Mesenchymal stem cell (in vitro differentiated cells and primary cell): ENCODE results near the gene IL17RA.

Source experiments
- DNase-seq: peaks from one replicate; pipeline ENCODE4 v3.0.0-alpha.2; 2013
- H2AFZ ChIP-seq: one replicate; pipeline ENCODE4 v1.6.1; 2013; ENCODE audit warnings: low read depth, mild to moderate bottlenecking, control low read depth, inconsistent platforms, low read length, moderate library complexity
- H2AK5ac ChIP-seq: 2 replicates; pipeline ENCODE4 v1.6.1; 2013; ENCODE audit warnings: low read length, moderate library complexity, mild to moderate bottlenecking, inconsistent platforms; ENCODE audit not compliant: severe bottlenecking
- H2BK120ac ChIP-seq: one replicate; pipeline ENCODE4 v1.6.1; 2013; ENCODE audit warnings: low read depth, mild to moderate bottlenecking, inconsistent platforms, low read length, moderate library complexity
- H2BK12ac ChIP-seq, 2 experiments: one replicate each; pipeline ENCODE4 v1.6.1; 2013; ENCODE audit warnings: inconsistent platforms in 2 of 2, low read length in 2 of 2, mild to moderate bottlenecking in 2 of 2, moderate library complexity in 2 of 2, control low read depth in 1 of 2
- H2BK15ac ChIP-seq: one replicate; pipeline ENCODE4 v1.6.1; 2013; ENCODE audit warnings: mild to moderate bottlenecking, low read depth, inconsistent platforms; ENCODE audit not compliant: poor library complexity, severe bottlenecking
- H2BK5ac ChIP-seq: 2 replicates; pipeline ENCODE4 v1.6.1; 2013; ENCODE audit warnings: low read depth, mild to moderate bottlenecking, low read length, control low read depth, inconsistent platforms; ENCODE audit not compliant: poor library complexity, severe bottlenecking
- H3K14ac ChIP-seq, 2 experiments: one replicate each; pipeline ENCODE4 v1.6.1; 2013; ENCODE audit warnings: inconsistent platforms in 2 of 2, low read length in 2 of 2, control low read depth in 1 of 2, mild to moderate bottlenecking in 1 of 2, moderate library complexity in 1 of 2
- H3K18ac ChIP-seq, 2 experiments: one replicate each; pipeline ENCODE4 v1.6.1; 2013; ENCODE audit warnings: inconsistent platforms in 2 of 2, low read length in 2 of 2, control low read depth in 1 of 2, low read depth in 1 of 2, mild to moderate bottlenecking in 1 of 2
- H3K23ac ChIP-seq, 2 experiments: one replicate each; pipeline ENCODE4 v1.6.1; 2013; ENCODE audit warnings: inconsistent platforms in 2 of 2, low read length in 2 of 2, mild to moderate bottlenecking in 2 of 2, moderate library complexity in 2 of 2, control low read depth in 1 of 2
- H3K27ac ChIP-seq: 2 replicates; pipeline ENCODE4 v1.5.1; 2013; ENCODE audit warnings: mild to moderate bottlenecking, moderate library complexity, low read length, control low read depth, inconsistent platforms; ENCODE audit not compliant: poor library complexity, severe bottlenecking
- H3K27me3 ChIP-seq, 2 experiments: 2 replicates each; pipeline versions ENCODE4 v1.6.1 to v1.7.0; 2013; ENCODE audit warnings: low read length in 2 of 2, mild to moderate bottlenecking in 2 of 2, moderate library complexity in 2 of 2, control low read depth in 1 of 2, inconsistent platforms in 1 of 2; ENCODE audit not compliant: control insufficient read depth in 1 of 2, insufficient read depth in 1 of 2
- H3K36me3 ChIP-seq, 2 experiments: 2 replicates each; pipeline versions ENCODE4 v1.6.1 to v1.7.0; 2013; ENCODE audit warnings: low read length in 2 of 2, control low read depth in 1 of 2, inconsistent platforms in 1 of 2, low read depth in 1 of 2, mild to moderate bottlenecking in 1 of 2; ENCODE audit not compliant: insufficient read depth in 2 of 2, control insufficient read depth in 1 of 2
- H3K4ac ChIP-seq, 2 experiments: one replicate each; pipeline ENCODE4 v1.6.1; 2013; ENCODE audit warnings: inconsistent platforms in 2 of 2, low read length in 2 of 2, mild to moderate bottlenecking in 2 of 2, moderate library complexity in 2 of 2, control low read depth in 1 of 2, low read depth in 1 of 2
- H3K4me1 ChIP-seq: 2 replicates; pipeline ENCODE4 v1.6.1; 2013; ENCODE audit warnings: low read depth, low read length, control low read depth; ENCODE audit not compliant: control insufficient read depth, insufficient read depth
- H3K4me2 ChIP-seq: 2 replicates; pipeline ENCODE4 v1.6.1; 2013; ENCODE audit warnings: low read length, mild to moderate bottlenecking, inconsistent platforms; ENCODE audit not compliant: poor library complexity, severe bottlenecking
- H3K4me3 ChIP-seq, 2 experiments: 2 replicates each; pipeline versions ENCODE4 v1.5.1 to v1.7.0; 2013; ENCODE audit warnings: low read length in 2 of 2, mild to moderate bottlenecking in 2 of 2, control low read depth in 1 of 2, low read depth in 1 of 2; ENCODE audit not compliant: insufficient read depth in 1 of 2
- H3K79me1 ChIP-seq: replicated peaks from 2 replicates; pipeline ENCODE4 v1.6.1; 2013; ENCODE audit warnings: mild to moderate bottlenecking, control low read depth, low read length, inconsistent platforms; ENCODE audit not compliant: poor library complexity, severe bottlenecking
- H3K9ac ChIP-seq: 2 replicates; pipeline ENCODE4 v1.7.0; 2013; ENCODE audit warnings: mild to moderate bottlenecking, low read length, moderate library complexity
- H3K9me3 ChIP-seq: 2 replicates; pipeline ENCODE4 v1.7.0; 2013; ENCODE audit warnings: mild to moderate bottlenecking, low read length; ENCODE audit not compliant: control insufficient read depth
- H4K8ac ChIP-seq: one replicate; pipeline ENCODE4 v1.6.1; 2013; ENCODE audit warnings: inconsistent platforms, mild to moderate bottlenecking, low read length, moderate library complexity
- H4K91ac ChIP-seq: one replicate; pipeline ENCODE4 v1.6.1; 2013; ENCODE audit warnings: mild to moderate bottlenecking, low read length, inconsistent platforms
- WGBS: methylation state at CpG from one replicate; pipeline ENCODE4 v1.1.7; 2013; ENCODE audit warnings: mixed read lengths; 5-methylcytosine and 5-hydroxymethylcytosine counted together

Gene IL17RA

DNA sequence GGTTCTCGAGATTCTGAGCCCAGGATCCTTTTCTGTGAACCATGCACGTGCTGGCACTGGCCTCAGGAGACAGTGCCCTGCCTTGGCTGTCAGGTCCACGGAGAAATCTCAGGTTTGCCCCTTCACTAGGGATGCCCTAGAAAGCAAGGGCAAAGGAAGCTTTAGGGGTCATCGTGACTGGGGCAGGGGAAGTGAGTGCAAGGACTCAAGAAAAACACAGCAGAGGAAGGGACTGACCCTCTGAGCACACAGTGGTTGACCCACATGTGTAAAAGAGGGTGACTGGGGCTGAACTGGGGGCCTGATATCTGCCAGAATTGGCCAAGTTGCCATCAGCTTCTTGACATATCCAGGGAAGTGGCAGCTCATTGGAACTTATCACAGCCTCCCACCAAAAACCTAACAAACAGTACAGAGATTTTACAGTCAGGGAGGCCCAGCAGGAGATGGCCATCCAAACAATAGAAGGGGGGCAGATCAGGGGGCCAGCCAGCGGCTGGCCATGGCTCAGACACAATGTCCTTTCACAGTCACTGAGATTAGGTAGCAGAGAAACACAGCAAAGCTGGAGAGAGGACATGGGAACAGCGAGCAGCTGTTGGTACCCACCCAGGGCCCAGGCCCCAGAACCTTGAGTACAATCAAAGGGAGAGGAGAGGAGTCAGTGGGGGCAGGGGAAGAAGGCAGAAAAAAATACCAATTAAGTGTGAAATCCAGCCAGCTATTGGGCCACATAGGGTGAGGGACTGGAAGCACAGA, 32.0 kb downstream of the IL17RA start:
- Histone ChIP-seq H4K91ac (no peak overlapping the region), H3K27ac (no peak overlapping the region), H3K4me3 (no peak overlapping the region), H3K23ac (no peak overlapping the region), H4K8ac (no peak overlapping the region), H3K9ac (no peak overlapping the region), H2BK120ac (no peak overlapping the region), H3K18ac (no peak overlapping the region), H3K79me1 (no peaks in the 10 kb centered on the region), H3K4me2 (no peak overlapping the region), H2BK12ac (no peak overlapping the region), H3K36me3 (no peaks in the 10 kb centered on the region), H2AFZ (no peak overlapping the region), H3K4me1 (peaks cover 18% of the 10 kb centered on the region), H2AK5ac (no peak overlapping the region), H3K4ac (no peak overlapping the region), H2BK5ac (no peak overlapping the region), H3K9me3 (no peaks in the 10 kb centered on the region), H2BK15ac (no peak overlapping the region), H3K14ac (no peak overlapping the region), H3K27me3 (peaks cover 45 to 49% of the 10 kb centered on the region in 2 experiments)
- no peak for DNase-seq
- 51% methylated on average over 6 of the region's 6 CpGs for WGBS

DNA sequence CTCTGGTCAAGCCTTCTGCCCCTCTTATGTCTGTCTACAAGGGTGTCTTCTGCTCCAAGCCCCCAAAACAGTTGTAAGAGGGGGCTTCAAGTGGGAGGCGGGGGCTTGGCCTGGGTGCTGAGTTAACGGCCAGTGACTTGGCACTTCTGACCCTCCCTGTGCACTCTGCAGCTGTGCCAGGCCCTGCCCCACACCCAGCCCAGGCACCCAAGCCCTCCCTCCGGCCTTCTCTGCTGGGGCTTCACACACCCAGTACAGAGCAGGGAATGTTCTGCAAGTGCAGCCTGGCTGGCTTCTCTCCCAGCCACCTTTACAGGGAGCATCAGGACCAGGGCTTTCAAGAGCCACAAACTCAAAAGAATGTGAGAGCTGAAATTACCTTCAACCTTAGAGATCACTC, 32.6 kb downstream of the IL17RA start:
- Histone ChIP-seq H2BK15ac (no peak overlapping the region), H2BK5ac (no peak overlapping the region), H2BK12ac (no peak overlapping the region), H3K4me3 (no peak overlapping the region), H3K36me3 (no peaks in the 10 kb centered on the region), H3K4me2 (no peak overlapping the region), H3K23ac (no peak overlapping the region), H3K18ac (no peak overlapping the region), H2AK5ac (no peak overlapping the region), H4K91ac (no peak overlapping the region), H3K14ac (no peak overlapping the region), H3K9me3 (no peaks in the 10 kb centered on the region), H3K79me1 (no peaks in the 10 kb centered on the region), H3K9ac (no peak overlapping the region), H3K4me1 (peaks cover 19% of the 10 kb centered on the region), H2BK120ac (no peak overlapping the region), H3K27me3 (peaks cover 51 to 56% of the 10 kb centered on the region in 2 experiments), H4K8ac (no peak overlapping the region), H3K27ac (no peak overlapping the region), H2AFZ (no peak overlapping the region), H3K4ac (no peak overlapping the region)
- 74% methylated on average over 3 of the region's 3 CpGs for WGBS
- no peak for DNase-seq

DNA sequence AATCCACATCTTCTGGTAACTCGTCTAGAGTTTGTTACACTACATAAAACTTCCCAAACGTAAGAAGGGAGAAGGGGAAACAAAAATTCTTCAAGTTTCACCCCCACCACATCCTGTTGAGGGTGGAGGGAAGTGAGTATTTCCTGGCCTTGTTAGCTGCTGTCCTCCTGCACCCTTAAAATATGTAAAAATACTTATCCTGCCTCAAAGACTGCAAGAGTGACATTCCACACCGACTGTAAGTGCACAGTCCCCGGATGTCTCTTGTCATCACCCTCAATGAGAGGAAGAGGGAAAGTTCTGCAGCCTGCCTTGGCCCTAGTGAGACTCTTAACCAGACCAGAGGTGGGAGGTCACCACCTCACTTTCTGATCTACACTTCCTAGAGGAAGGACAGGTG, 33.1 kb downstream of the IL17RA start:
- Histone ChIP-seq H2AK5ac (no peak overlapping the region), H3K14ac (no peak overlapping the region), H2BK15ac (no peak overlapping the region), H3K4ac (no peak overlapping the region), H3K23ac (no peak overlapping the region), H3K27me3 (peaks cover 55 to 58% of the 10 kb centered on the region in 2 experiments), H3K4me3 (no peak overlapping the region), H4K8ac (no peak overlapping the region), H3K79me1 (no peaks in the 10 kb centered on the region), H2BK12ac (no peak overlapping the region), H3K9ac (no peak overlapping the region), H3K4me2 (no peak overlapping the region), H3K27ac (no peak overlapping the region), H3K36me3 (no peaks in the 10 kb centered on the region), H4K91ac (no peak overlapping the region), H2AFZ (no peak overlapping the region), H3K18ac (no peak overlapping the region), H2BK5ac (no peak overlapping the region), H3K9me3 (no peaks in the 10 kb centered on the region), H3K4me1 (peaks cover 17% of the 10 kb centered on the region), H2BK120ac (no peak overlapping the region)
- no peak for DNase-seq
- 90% methylated on average over 3 of the region's 4 CpGs for WGBS

DNA sequence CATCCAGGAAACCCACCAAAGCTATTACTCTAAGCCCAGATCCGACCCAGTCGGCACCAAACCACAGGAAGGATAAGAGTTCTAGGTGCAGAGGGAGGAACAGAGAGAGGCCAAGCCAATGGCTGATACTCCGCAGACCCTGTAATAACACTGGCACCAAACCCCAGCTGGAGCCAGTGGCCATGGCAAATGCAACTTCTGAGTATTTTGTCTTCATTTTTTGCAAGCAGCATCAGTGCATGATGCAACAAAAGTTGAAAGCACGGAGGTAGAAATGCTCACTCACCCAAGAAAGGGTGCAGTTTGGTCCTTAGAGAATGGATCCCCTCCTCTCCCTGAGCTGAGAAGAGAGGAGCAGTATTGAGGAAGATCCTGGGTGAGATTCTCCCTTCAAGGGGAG, 33.5 kb downstream of the IL17RA start:
- H3K4me2 ChIP-seq = no peak overlapping the region
- no peak overlapping the region for H3K23ac ChIP-seq
- no peak overlapping the region for H3K4me3 ChIP-seq
- no peak overlapping the region for H2BK12ac ChIP-seq
- H3K9me3 ChIP-seq = no peaks in the 10 kb centered on the region
- peaks cover 55 to 58% of the 10 kb centered on the region in 2 experiments for H3K27me3 ChIP-seq
- 86% methylated on average over 4 of the region's 4 CpGs for WGBS
- no peak overlapping the region for H2BK5ac ChIP-seq
- no peaks in the 10 kb centered on the region for H3K79me1 ChIP-seq
- no peak overlapping the region for H3K14ac ChIP-seq
- H3K4ac ChIP-seq = no peak overlapping the region
- no peaks in the 10 kb centered on the region for H3K36me3 ChIP-seq
- H3K4me1 ChIP-seq = peaks cover 17% of the 10 kb centered on the region
- no peak overlapping the region for H2BK15ac ChIP-seq
- no peak overlapping the region for H3K18ac ChIP-seq
- no peak for DNase-seq
- no peak overlapping the region for H2AK5ac ChIP-seq
- H4K91ac ChIP-seq = no peak overlapping the region
- no peak overlapping the region for H2BK120ac ChIP-seq
- H3K9ac ChIP-seq = no peak overlapping the region
- H4K8ac ChIP-seq = no peak overlapping the region
- H2AFZ ChIP-seq = no peak overlapping the region
- no peak overlapping the region for H3K27ac ChIP-seq
